Measurements from ENCODE around the gene WIZ. TPM values are rescaled to one million over a fixed set of nuclear protein-coding genes. Genes with fewer than 3 reads are reported as not detected.
A peak's percentile ranks its signal among the peaks of the same experiment; 100 is the strongest.

The WIZ gene
- total RNA-seq, 1 donor from 2014 or later: 90.4 TPM

- intact Hi-C loops (cut with DNase I): loop anchor here (1.0 to 5.0 kb wide), 6 partner anchors 41 to 181 kb away; partner anchors contain the start of gene BRD4
- Histone ChIP-seq H3K27ac (peak overlapping the region; percentile 99 to 100), H3K36me3 (peaks cover 3 to 5% of the 10 kb centered on the region in 2 donors), H3K27me3 (no peaks in the 10 kb centered on the region), H3K4me3 (peak overlapping the region; percentile 99 to 100), H3K9me3 (no peaks in the 10 kb centered on the region), H3K4me1 (peaks cover 26 to 45% of the 10 kb centered on the region in 2 donors)
- peak in 1 of 2 donors; percentile 66 for DNase-seq (ENCODE audit: low spot score in 2 of 2)
- TF ChIP-seq CTCF (IDR thresholded peaks at IDR 0.05): no peak
These were observed 71.1 kb downstream of the WIZ start for GRCh38 chr19:15378534-15379082.

GRCh38 chr19:15374796-15375440 is 74.8 kb downstream of the WIZ start:
- peak overlapping the region; percentile 64 to 79 for H3K27ac ChIP-seq
- peak in 1 of 2 donors; percentile 80 for DNase-seq (ENCODE audit: low spot score in 2 of 2)
- no peak for TF ChIP-seq CTCF (IDR thresholded peaks at IDR 0.05)
- peak overlapping the region in 1 of 2 donors; percentile 43 for H3K4me3 ChIP-seq
- H3K36me3 ChIP-seq: peaks cover 40% of the 10 kb centered on the region in 2 donors
- intact Hi-C loops (cut with DNase I): loop anchor here (5.0 kb wide), 1 partner anchor 178 kb away; no protein-coding TSS in a partner anchor
- no peaks in the 10 kb centered on the region for H3K27me3 ChIP-seq
- H3K9me3 ChIP-seq: no peaks in the 10 kb centered on the region
- peaks cover 30 to 41% of the 10 kb centered on the region in 2 donors for H3K4me1 ChIP-seq

- Histone ChIP-seq H3K4me1 (peaks cover 30 to 41% of the 10 kb centered on the region in 2 donors), H3K9me3 (no peaks in the 10 kb centered on the region), H3K4me3 (peak overlapping the region; percentile 0 to 43), H3K27ac (peak overlapping the region; percentile 64 to 79), H3K36me3 (peaks cover 48% of the 10 kb centered on the region in 2 donors), H3K27me3 (no peaks in the 10 kb centered on the region)
- intact Hi-C loops (cut with DNase I): no loop called here
- DNase-seq (ENCODE audit: low spot score in 2 of 2): no peak
- TF ChIP-seq CTCF (IDR thresholded peaks at IDR 0.05): no peak
These were observed 75.6 kb downstream of the WIZ start for GRCh38 chr19:15374105-15374651.

- Histone ChIP-seq H3K36me3 (peaks cover 53% of the 10 kb centered on the region in 2 donors), H3K4me1 (peaks cover 30 to 41% of the 10 kb centered on the region in 2 donors), H3K27me3 (no peaks in the 10 kb centered on the region), H3K27ac (peak overlapping the region; percentile 64 to 79), H3K4me3 (peak overlapping the region; percentile 0 to 43), H3K9me3 (no peaks in the 10 kb centered on the region)
- no peak for DNase-seq (ENCODE audit: low spot score in 2 of 2)
- no peak for TF ChIP-seq CTCF (IDR thresholded peaks at IDR 0.05)
- intact Hi-C loops (cut with DNase I): no loop called here
These were observed 76.1 kb downstream of the WIZ start for GRCh38 chr19:15373644-15374043.

- Histone ChIP-seq H3K9me3 (no peaks in the 10 kb centered on the region), H3K36me3 (peaks cover 60% of the 10 kb centered on the region in 2 donors), H3K4me1 (peaks cover 29 to 37% of the 10 kb centered on the region in 2 donors), H3K27ac (no peak overlapping the region), H3K4me3 (no peak overlapping the region), H3K27me3 (no peaks in the 10 kb centered on the region)
- no peak for TF ChIP-seq CTCF (IDR thresholded peaks at IDR 0.05)
- intact Hi-C loops (cut with DNase I): no loop called here
- no peak for DNase-seq (ENCODE audit: low spot score in 2 of 2)
These were observed 76.9 kb downstream of the WIZ start for GRCh38 chr19:15372891-15373301.
